Measurements from ENCODE around the gene BCAR1.
"Not testable (repeated sequence)": the region's sequence is repeated elsewhere in the genome, so short reads cannot be mapped to it uniquely, and the experiment has no call there.

Gene BCAR1

GRCh38 chr16:75208242-75208825 is 43.1 kb downstream of the BCAR1 start:
- Histone ChIP-seq H3K4me2 (no peak overlapping the region), H3K36me3 (ENCODE audit: insufficient read depth) (no peaks in the 10 kb centered on the region), H3K4me1 (ENCODE audit: low read depth, poor library complexity, severe bottlenecking) (no peaks in the 10 kb centered on the region), H4K20me1 (ENCODE audit: insufficient read depth) (no peaks in the 10 kb centered on the region), H3K9ac (no peak overlapping the region), H3K79me2 (ENCODE audit: insufficient read depth, low read depth) (no peaks in the 10 kb centered on the region), H3K27me3 (ENCODE audit: insufficient read depth, low read depth) (no peaks in the 10 kb centered on the region), H2AFZ (ENCODE audit: low read depth) (no peak overlapping the region), H3K27ac (no peak overlapping the region), H3K4me3 (IDR thresholded peaks at IDR 0.05; ENCODE audit: insufficient read depth, low read depth, low read length) (no peak overlapping the region)
- TF ChIP-seq CTCF (conservative IDR thresholded peaks at IDR 0.05; ENCODE audit: low read depth, low read length), result no peak

- Histone ChIP-seq H3K4me1 (ENCODE audit: low read depth, poor library complexity, severe bottlenecking) (no peaks in the 10 kb centered on the region), H4K20me1 (ENCODE audit: insufficient read depth) (no peaks in the 10 kb centered on the region), H3K79me2 (ENCODE audit: insufficient read depth, low read depth) (no peaks in the 10 kb centered on the region), H3K27ac (no peak overlapping the region), H3K4me3 (IDR thresholded peaks at IDR 0.05; ENCODE audit: insufficient read depth, low read depth, low read length) (no peak overlapping the region), H3K4me2 (no peak overlapping the region), H3K27me3 (ENCODE audit: insufficient read depth, low read depth) (no peaks in the 10 kb centered on the region), H3K9ac (no peak overlapping the region), H2AFZ (ENCODE audit: low read depth) (no peak overlapping the region), H3K36me3 (ENCODE audit: insufficient read depth) (no peaks in the 10 kb centered on the region)
- no peak for TF ChIP-seq CTCF (conservative IDR thresholded peaks at IDR 0.05; ENCODE audit: low read depth, low read length)
Observed at GRCh38 chr16:75207831-75208230, 43.6 kb downstream of the BCAR1 start.

- H3K4me2 ChIP-seq, result no peak within 1 kb of the TSS
- no peak within 1 kb of the TSS for H3K9ac ChIP-seq
- no peak within 1 kb of the TSS for H2AFZ ChIP-seq (ENCODE audit: low read depth)
- no peaks in the 10 kb centered on the region for H3K79me2 ChIP-seq (ENCODE audit: insufficient read depth, low read depth)
- H3K27ac ChIP-seq, result no peak within 1 kb of the TSS
- H3K4me3 ChIP-seq (IDR thresholded peaks at IDR 0.05; ENCODE audit: insufficient read depth, low read depth, low read length), result no peak within 1 kb of the TSS
- TF ChIP-seq CTCF (conservative IDR thresholded peaks at IDR 0.05; ENCODE audit: low read depth, low read length), result no peak
- no peaks in the 10 kb centered on the region for H4K20me1 ChIP-seq (ENCODE audit: insufficient read depth)
- no peaks in the 10 kb centered on the region for H3K27me3 ChIP-seq (ENCODE audit: insufficient read depth, low read depth)
- no peaks in the 10 kb centered on the region for H3K36me3 ChIP-seq (ENCODE audit: insufficient read depth)
- H3K4me1 ChIP-seq (ENCODE audit: low read depth, poor library complexity, severe bottlenecking), result no peaks in the 10 kb centered on the region
Observed at GRCh38 chr16:75206749-75207451, 44.5 kb downstream of the BCAR1 start, which contains the start of gene CTRB2. CTRB2 (minus strand) TSS chr16:75207161; CDS start chr16:75207141, 20 bp downstream.

GRCh38 chr16:75205961-75206748 is 45.3 kb downstream of the BCAR1 start:
- H3K27me3 ChIP-seq (ENCODE audit: insufficient read depth, low read depth); H3K79me2 ChIP-seq (ENCODE audit: insufficient read depth, low read depth); H3K36me3 ChIP-seq (ENCODE audit: insufficient read depth); H3K27ac ChIP-seq; H3K9ac ChIP-seq; H3K4me2 ChIP-seq; H3K4me3 ChIP-seq (IDR thresholded peaks at IDR 0.05; ENCODE audit: insufficient read depth, low read depth, low read length); H4K20me1 ChIP-seq (ENCODE audit: insufficient read depth); H2AFZ ChIP-seq (ENCODE audit: low read depth); H3K4me1 ChIP-seq (ENCODE audit: low read depth, poor library complexity, severe bottlenecking): not testable (repeated sequence)

- H3K79me2 ChIP-seq (ENCODE audit: insufficient read depth, low read depth); H3K4me1 ChIP-seq (ENCODE audit: low read depth, poor library complexity, severe bottlenecking); H3K4me2 ChIP-seq; H3K9ac ChIP-seq; H2AFZ ChIP-seq (ENCODE audit: low read depth); H3K36me3 ChIP-seq (ENCODE audit: insufficient read depth); H3K27ac ChIP-seq; H4K20me1 ChIP-seq (ENCODE audit: insufficient read depth); H3K4me3 ChIP-seq (IDR thresholded peaks at IDR 0.05; ENCODE audit: insufficient read depth, low read depth, low read length); H3K27me3 ChIP-seq (ENCODE audit: insufficient read depth, low read depth): not testable (repeated sequence)
Observed at GRCh38 chr16:75205438-75205837, 46.0 kb downstream of the BCAR1 start.

- H3K27ac ChIP-seq; H3K27me3 ChIP-seq (ENCODE audit: insufficient read depth, low read depth); H3K4me2 ChIP-seq; H3K9ac ChIP-seq; H3K4me1 ChIP-seq (ENCODE audit: low read depth, poor library complexity, severe bottlenecking); H3K79me2 ChIP-seq (ENCODE audit: insufficient read depth, low read depth); H3K4me3 ChIP-seq (IDR thresholded peaks at IDR 0.05; ENCODE audit: insufficient read depth, low read depth, low read length); H2AFZ ChIP-seq (ENCODE audit: low read depth); H3K36me3 ChIP-seq (ENCODE audit: insufficient read depth); H4K20me1 ChIP-seq (ENCODE audit: insufficient read depth): not testable (repeated sequence)
Observed at GRCh38 chr16:75204905-75205304, 46.5 kb downstream of the BCAR1 start.

All from KMS-11 (cell line).